WERI-Rb-1 (cell line): ENCODE measurements around the gene BIN2.

Experiments used
- DNase-seq: peaks from one replicate; pipeline ENCODE4 v3.0.0-alpha.2; 2020
- H3K27ac ChIP-seq: fragments of 250-450 bp; sonication (Bioruptor Pico); 2 replicates; pipeline ENCODE4 v1.5.1; 2020; ENCODE audit warnings: mild to moderate bottlenecking, moderate library complexity
- H3K27me3 ChIP-seq: fragments of 250-450 bp; sonication (Bioruptor Pico); 2 replicates; pipeline ENCODE4 v1.5.1; 2021; ENCODE audit warnings: mild to moderate bottlenecking, low read depth, moderate library complexity; ENCODE audit not compliant: insufficient read depth, severe bottlenecking
- H3K36me3 ChIP-seq: fragments of 250-450 bp; sonication (Bioruptor Pico); 2 replicates; pipeline ENCODE4 v1.5.1; 2020; ENCODE audit warnings: mild to moderate bottlenecking, moderate library complexity
- H3K4me3 ChIP-seq: 2 replicates; pipeline ENCODE4 v1.5.1; 2011; ENCODE audit warnings: low read depth, mild to moderate bottlenecking, control low read depth, low read length
- H3K9me3 ChIP-seq: fragments of 250-450 bp; sonication (Bioruptor Pico); 2 replicates; pipeline ENCODE4 v1.5.1; 2021; ENCODE audit warnings: mild to moderate bottlenecking, moderate library complexity; ENCODE audit not compliant: severe bottlenecking
- TF ChIP-seq, protein P1 (sequence below): IDR thresholded peaks from 2 replicates; pipeline ENCODE4 v1.5.1; 2011; ENCODE audit warnings: low read depth, mild to moderate bottlenecking, control low read depth, inconsistent platforms, low read length

BIN2 gene

DNA sequence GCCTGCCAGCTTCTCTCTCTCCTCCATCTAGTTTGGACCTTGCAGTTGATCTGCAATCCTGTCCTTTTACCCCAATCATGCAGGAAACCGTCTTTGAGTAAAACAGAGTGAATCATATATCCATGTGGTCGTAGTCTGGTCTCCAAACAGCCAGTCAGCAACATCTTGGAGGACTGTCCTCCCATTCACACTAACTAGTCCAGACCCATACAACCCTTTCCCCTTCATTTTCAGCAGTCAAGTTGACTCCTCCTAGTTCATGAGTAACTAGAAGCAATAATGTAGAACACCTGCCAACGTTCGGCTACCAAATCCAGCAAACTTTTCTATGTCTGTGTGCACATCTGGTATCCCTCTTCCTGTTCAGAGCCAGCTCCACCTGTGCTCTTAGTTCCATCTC lies 10.8 kb upstream of the BIN2 start:
- no peak overlapping the region for H3K4me3 ChIP-seq
- H3K36me3 ChIP-seq, result no peaks in the 10 kb centered on the region
- DNase-seq, result no peak
- H3K27ac ChIP-seq, result no peak overlapping the region
- no peaks in the 10 kb centered on the region for H3K9me3 ChIP-seq
- TF ChIP-seq, protein P1, sequence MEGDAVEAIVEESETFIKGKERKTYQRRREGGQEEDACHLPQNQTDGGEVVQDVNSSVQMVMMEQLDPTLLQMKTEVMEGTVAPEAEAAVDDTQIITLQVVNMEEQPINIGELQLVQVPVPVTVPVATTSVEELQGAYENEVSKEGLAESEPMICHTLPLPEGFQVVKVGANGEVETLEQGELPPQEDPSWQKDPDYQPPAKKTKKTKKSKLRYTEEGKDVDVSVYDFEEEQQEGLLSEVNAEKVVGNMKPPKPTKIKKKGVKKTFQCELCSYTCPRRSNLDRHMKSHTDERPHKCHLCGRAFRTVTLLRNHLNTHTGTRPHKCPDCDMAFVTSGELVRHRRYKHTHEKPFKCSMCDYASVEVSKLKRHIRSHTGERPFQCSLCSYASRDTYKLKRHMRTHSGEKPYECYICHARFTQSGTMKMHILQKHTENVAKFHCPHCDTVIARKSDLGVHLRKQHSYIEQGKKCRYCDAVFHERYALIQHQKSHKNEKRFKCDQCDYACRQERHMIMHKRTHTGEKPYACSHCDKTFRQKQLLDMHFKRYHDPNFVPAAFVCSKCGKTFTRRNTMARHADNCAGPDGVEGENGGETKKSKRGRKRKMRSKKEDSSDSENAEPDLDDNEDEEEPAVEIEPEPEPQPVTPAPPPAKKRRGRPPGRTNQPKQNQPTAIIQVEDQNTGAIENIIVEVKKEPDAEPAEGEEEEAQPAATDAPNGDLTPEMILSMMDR, result no peak
- no peaks in the 10 kb centered on the region for H3K27me3 ChIP-seq

DNA sequence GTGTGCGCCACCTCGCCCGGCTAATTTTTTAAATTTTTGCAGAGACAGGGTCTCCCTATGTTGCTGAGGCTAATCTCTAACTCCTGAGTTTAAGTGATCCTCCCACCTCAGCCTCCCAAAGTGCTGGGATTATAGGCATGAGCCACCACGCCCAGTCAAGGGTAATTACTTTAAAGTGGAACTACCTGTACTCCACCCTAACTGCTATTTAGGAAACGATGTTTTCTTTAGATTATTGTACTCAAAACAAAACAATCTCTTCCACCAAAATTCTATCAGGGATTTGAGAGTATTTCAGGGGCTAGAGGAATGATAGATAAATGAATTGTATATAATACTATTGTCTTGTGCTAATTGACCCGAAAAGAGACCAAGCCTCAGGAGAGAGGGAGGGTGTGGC lies 9.6 kb upstream of the BIN2 start:
- no peaks in the 10 kb centered on the region for H3K9me3 ChIP-seq
- no peaks in the 10 kb centered on the region for H3K36me3 ChIP-seq
- no peaks in the 10 kb centered on the region for H3K27me3 ChIP-seq
- DNase-seq, result no peak
- TF ChIP-seq, protein P1, result no peak
- no peak overlapping the region for H3K27ac ChIP-seq
- H3K4me3 ChIP-seq, result no peak overlapping the region

DNA sequence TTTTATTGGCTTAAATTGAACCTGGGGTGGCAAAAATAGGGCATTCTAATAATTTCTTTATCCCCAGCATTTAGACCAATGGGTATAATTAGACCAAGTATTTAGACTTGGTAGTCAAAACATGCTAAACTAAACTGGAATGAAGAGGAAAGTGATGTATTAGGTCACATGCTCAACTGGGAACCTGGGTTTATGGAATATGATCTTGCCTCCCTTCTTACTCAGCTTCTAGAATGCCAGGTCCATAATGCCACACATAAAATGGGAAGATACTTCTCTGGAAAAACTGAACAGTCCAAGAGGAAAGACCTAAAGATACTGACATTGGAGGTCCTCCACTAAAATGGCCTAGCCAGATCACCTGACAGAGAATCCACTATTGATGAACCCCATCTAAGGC lies 6.2 kb upstream of the BIN2 start:
- no peak for DNase-seq
- Histone ChIP-seq H3K27ac (no peak overlapping the region), H3K9me3 (no peaks in the 10 kb centered on the region), H3K27me3 (no peaks in the 10 kb centered on the region), H3K4me3 (no peak overlapping the region), H3K36me3 (no peaks in the 10 kb centered on the region)
- TF ChIP-seq, protein P1, result no peak

DNA sequence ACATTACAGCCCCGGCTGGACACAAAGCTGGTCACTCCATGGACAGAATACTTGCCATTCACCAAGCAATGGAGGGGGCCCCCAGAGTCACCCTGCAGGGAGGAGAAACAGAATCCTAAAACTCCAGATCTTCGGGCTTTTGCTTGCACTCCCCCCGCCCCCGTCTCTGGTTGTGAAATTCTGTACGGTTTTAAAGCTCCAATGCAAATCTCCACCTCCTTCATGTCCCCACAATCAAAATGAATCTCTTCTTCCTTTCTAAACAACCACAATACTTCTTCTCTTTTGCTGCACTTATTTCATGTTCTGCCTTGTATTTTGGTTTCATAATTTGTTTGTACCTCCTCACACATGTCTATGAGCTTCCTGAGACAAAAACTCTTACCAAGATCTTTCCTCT lies 5.8 kb upstream of the BIN2 start:
- DNase-seq, result no peak
- Histone ChIP-seq H3K4me3 (no peak overlapping the region), H3K9me3 (no peaks in the 10 kb centered on the region), H3K27ac (no peak overlapping the region), H3K36me3 (no peaks in the 10 kb centered on the region), H3K27me3 (no peaks in the 10 kb centered on the region)
- TF ChIP-seq, protein P1, result no peak

DNA sequence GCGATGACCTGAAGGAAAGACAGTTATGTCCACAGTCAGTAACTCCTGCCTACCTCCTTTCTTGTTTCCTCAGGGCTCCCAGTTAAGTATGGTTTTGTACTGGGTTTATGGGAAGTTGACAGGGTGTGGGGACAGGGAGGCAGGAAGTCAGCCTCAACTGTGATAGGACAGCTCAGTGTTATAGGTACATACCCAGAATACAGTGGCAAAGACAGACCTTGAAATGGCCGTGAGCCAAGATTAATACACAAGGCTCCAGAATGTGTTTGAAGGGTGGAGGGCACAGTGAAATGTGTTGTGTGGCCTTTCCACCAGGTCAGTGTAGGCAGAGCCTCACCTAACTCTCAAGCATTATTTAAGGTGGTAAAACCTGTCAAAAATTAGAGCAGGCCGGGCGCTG lies 4.6 kb upstream of the BIN2 start:
- no peak overlapping the region for H3K4me3 ChIP-seq
- TF ChIP-seq, protein P1, result no peak
- DNase-seq, result no peak

DNA sequence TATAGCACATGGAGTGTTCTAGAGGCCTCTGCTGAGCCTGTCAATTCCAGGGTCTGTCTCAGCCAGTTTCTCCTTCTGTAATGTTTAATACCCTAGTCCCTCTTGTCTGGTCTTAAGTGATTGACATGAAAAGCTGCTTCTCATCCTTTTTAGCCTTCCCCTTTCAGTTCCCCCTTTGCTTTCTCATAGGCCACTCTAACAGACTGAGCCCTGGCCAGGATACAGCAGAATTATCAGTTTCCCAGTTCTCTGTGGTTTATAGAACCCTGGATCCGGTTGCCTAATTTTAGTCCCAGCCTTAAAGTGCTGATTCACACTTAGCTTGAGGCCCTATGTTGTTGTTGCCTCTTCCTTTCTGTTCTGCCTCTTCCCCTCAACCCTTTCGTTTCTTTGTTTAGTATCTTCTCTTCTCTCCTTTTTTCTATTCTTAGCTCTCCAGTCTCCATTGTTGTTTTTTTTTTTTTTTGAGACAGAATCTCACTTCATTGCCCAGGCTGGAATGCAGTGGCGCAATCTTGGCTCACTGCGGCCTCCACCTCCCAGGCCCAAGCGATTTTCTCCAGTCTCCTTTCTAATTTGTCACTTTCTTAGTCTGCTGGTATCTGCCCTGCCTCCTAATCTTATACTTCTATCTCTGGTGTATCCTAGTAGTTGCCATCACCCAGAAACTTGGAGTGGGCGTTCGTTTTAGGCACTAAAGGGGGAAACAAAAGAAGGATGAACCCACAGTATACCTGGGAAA lies 2.9 kb upstream of the BIN2 start:
- DNase-seq, result no peak

More for the DNA sequence above, 4.6 kb upstream of the BIN2 start:
- Histone ChIP-seq H3K9me3 (no peaks in the 10 kb centered on the region), H3K27me3 (no peaks in the 10 kb centered on the region), H3K36me3 (no peaks in the 10 kb centered on the region), H3K27ac (no peak overlapping the region)

More for the DNA sequence above, 2.9 kb upstream of the BIN2 start:
- TF ChIP-seq, protein P1, result no peak
- Histone ChIP-seq H3K36me3 (no peaks in the 10 kb centered on the region), H3K4me3 (no peak overlapping the region), H3K27ac (no peak overlapping the region), H3K9me3 (no peaks in the 10 kb centered on the region), H3K27me3 (no peaks in the 10 kb centered on the region)
